GM18519 (cell line): ENCODE results near the gene C22orf23.

Experiments used
- ATAC-seq: cut with Tn5 transposase; IDR thresholded peaks from one replicate; pipeline ENCODE4 v1.9.1; 2021; ENCODE audit warnings: mild to moderate bottlenecking, moderate library complexity; ENCODE audit not compliant: unreplicated experiment, low FRiP score

The C22orf23 gene

GRCh38 chr22:37927637-37927936, 25.8 kb downstream of the C22orf23 start:
- ATAC-seq: no peak

DNA sequence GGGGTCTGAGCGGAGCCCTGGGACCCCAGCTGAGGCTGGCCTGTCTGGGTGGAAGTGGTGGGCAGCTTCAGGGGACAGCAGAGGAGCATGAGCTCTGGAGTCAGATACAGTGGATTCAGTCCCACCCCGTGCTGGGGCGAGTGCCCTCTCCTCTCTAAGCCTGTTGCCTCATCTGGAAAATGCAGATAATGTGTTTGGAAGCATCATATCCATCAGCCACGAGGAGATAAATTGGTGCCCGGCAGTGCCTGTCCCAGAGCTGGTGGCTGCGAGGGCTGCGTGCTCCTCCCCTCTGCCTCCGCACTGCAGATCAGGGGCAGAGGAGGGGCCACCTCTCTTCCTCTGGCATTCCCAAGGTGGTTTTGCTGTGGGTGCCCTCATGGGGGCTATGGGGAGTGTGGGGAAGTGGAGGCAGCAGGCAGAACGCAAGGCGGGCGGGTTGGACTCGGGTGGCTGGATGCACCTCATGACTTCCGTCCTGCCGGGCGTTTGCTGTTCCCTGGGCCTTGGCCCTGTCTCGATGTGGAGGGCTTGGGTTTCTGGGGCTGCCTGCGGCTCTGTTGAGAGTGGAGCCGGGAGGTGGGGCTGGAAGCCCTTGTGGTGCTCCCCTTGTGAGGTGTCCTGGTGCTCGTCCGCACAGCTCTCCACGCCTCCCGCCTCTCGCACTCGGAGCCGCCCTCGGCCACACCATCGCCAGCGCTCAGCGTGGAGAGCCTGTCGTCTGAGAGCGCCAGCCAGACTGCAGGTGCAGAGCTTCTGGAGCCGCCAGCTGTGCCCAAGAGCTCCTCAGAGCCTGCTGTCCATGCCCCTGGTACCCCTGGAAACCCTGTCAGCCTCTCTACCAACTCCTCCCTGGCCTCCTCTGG, 26.4 kb downstream of the C22orf23 start:
- ATAC-seq: no peak

DNA sequence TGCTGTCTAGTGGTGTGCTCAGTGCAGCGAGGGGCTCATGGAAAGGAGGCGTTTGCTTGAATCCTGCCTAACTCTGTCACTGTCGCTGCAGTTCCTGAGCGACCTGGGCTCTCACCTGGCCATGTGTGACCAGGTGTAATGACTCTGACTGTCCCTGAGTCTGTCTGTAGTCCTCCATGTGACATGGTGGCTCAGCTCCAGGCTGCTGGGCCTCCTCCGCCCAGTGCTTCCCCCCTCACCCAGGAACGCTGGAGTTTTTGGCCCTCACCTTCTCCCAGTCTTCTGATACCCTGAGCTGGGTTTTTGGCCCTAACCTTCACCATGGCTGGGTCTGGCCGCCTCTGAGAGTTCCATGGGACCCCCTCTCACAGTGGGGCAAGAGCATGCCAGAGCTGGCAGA, 27.0 kb downstream of the C22orf23 start:
- no peak for ATAC-seq

GRCh38 chr22:37925767-37926166, 27.6 kb downstream of the C22orf23 start:
- no peak for ATAC-seq

GRCh38 chr22:37925330-37925729, 28.1 kb downstream of the C22orf23 start:
- no peak for ATAC-seq

DNA sequence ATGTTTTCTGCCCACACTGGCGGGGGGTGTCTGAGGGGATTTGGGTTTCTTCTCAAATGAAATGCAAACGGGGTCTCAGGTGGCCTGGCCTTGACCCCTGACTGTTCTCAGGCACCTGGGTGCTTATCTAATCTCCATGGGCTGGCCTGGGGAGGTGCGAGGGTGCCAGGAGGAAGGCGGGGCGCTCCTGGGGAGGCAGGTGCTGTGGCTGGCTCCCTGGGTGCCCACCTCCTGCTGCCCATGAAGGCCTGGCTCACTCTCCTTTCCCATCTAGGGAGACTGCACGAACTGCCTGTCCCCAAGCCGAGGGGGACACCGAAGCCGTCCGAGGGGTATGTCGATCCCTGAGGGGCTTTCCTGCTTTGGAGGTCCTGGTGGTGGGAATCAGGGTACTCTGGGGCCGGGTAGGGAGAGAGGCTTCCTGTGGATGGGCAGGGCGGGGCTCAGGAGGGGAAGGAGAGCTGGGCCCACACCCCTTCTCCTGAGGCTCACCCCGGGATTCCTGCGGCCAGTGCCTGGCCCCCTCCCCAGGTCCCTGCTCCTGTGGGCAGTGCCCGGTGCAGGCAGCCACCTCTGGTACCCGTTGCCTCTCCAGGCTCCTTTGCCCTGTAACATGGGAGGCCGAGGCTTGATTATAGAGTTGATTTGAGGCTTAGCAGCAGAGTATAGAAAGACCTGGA, 28.9 kb downstream of the C22orf23 start:
- no peak for ATAC-seq

DNA sequence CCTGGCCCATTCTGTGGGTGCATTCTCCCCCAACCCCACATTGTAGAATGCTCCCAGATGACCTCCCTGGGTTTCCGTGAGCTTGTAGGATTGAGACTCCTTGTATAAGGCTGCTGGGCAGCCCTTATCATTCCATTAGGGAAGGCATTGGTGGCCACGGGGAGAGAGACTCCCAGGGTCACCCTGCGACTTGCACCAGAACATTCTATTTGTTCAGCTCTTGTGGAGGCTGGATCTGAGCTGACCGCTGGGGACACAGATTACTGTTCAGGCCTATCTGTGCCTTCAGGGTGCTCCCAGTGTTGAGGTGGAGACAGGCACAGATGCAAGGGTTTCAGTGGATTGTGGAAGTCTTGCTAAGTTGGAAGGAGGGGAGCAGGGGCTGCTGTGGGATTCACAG, 29.5 kb downstream of the C22orf23 start:
- no peak for ATAC-seq

DNA sequence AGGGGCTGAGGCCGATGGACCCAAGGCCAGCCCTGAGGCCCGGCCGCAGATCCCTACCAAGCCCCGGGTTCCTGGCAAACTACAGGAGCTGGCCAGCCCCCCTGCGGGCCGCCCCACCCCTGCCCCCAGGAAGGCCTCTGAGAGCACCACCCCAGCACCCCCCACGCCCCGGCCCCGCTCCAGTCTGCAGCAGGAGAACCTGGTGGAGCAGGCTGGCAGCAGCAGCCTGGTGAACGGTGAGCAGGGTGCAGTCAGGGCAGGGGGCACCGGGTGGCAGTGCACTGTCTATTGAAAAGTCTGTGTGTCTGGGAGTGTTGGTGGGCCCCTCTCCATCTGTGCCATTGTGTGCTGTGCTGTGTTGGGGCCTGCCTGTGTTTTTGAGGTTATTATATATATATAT, 31.2 kb downstream of the C22orf23 start:
- no peak for ATAC-seq

DNA sequence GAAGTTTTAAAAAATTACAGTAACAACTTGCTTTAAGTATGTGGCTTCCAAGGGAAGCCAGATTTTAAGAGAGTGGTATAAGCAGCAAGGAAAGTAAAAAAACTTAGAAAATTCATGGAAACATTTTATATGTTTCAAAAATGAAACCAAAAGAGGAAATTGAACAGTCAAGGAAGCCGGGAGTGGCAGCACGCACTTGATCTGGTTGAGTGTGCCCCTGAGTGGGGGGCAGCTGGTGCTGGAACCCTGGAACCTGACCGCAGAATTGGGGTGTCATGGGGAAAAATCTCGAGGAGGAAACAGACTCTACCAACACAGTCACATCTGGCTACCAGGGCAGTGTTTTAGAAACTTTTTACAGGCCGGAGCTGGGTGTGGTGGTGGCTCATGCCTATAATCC, 33.3 kb downstream of the C22orf23 start:
- ATAC-seq: no peak

DNA sequence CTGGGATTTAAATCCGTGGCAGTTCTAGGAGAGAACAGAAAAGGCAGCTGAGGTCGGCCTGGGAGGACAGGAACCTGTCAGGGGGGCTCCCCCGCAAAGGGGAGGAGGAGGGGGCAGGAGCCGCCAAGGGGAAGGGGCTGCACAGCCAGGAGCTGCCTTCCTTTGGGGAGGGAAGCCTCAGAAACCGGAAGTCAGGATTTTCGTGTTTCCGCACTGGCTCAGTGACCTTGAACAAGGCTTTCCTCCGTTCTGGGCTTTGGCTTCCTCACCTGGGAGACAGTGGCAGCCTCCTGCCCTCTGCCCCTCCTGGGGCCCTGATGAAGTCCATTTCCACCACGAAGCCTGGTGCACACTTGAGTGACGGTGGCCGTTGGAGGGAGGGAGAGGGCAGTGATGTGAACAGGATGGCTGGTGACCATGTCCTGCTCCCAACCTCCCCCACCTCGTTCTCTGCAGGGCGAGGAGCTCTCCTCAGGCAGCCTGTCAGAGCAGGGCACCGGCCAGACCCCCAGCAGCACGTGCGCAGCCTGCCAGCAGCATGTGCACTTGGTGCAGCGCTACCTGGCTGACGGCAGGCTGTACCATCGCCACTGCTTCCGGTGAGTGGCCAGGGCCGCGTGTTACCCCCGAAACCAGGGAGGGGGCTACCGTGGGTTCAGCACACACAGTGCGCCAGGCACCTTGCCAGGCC, 34.7 kb downstream of the C22orf23 start:
- no peak for ATAC-seq

DNA sequence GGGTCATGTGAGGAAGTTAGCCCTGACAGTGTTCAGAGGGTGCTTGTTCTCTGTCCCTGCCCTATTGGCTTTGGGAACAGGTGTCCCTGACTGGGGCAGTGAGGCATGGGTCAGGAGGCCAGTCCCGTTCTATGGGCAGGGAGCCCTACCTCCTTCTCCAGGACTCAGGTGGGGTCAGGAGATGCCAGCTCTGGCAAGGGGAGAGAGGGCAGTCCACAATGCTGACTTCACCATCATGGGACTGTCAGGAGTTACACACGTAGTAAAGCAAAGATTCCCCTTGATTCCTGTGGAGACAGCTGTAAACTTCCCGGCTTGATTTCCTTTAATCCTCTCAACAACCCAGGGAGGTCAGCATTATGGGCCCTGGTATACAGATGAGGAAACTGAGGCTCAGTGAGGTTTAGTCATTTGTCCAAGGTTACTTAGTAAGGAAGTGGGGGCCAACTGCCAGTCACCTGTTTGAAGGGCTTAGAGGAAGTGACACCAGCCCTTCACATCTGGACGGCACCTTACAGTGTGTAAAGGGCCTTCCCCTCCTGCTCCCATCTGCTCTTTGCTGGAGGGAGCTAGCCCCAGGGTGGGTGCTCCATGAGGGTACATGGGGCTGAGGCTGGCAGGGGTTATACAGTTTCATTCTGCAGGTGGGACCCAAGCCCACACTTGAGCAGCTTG, 35.4 kb downstream of the C22orf23 start:
- ATAC-seq: no peak

DNA sequence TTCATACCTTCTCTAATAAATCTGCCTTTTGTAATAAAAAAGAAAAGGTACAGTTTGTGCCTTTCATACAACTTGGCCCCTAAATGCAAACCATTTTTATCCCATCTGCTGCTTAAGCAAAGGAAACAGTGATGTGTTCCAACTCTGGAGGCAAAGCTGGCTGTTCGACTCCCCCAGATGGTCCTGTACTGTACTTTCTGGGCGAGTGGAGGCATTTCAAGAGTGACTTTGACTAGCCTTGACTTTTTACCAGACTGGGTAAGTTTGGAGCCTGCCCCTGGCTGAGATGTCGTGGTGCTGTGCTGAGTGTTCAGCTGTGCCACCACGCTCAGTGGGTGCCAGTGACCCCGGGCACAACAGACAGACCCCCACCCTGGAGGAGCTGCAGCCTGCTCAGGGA, 37.1 kb downstream of the C22orf23 start:
- ATAC-seq: no peak

- no peak for ATAC-seq
Measured at GRCh38 chr22:37913233-37913721, 40.1 kb downstream of the C22orf23 start.

GRCh38 chr22:37912171-37912570, 41.2 kb downstream of the C22orf23 start:
- ATAC-seq: no peak

GRCh38 chr22:37911697-37912096, 41.7 kb downstream of the C22orf23 start:
- no peak for ATAC-seq

DNA sequence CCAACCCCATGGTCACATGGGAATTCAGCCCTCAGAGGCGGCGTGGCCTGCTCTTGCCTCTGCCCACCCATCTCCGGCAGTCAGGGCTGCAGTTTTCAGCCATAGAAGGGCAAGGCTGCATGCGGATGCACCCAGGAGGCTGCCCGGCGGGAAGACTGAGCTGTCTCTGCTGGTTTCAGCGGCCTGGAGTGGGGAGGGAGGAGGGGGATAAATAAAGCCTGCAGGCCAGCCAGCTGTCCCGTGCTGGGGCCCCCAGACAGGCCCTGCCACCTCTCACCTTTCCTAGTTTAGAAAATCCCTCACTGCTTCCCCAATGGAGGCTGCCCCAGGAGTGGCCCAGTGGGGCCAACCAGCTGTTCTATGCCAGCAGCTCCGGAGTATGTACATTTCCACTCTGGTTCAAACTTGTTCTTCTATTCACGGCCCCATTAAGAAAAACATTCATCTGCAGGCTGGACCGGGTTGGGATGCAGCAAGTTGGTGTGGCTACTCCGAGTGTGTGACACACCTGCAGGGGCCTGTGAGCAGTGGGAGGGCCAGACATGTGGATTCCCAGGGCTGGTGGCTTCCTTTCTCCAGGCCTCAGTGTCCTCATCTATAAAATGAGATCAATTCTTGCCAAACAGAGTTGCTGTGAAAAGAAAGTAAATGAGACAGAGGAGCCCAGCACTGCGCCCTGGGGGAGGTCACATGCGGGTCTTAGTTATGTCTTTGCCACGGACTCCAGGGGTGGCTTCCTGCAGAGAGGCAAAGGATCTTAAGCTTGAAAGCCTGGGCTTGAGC, 42.3 kb downstream of the C22orf23 start:
- no peak for ATAC-seq

- no peak for ATAC-seq
Measured at GRCh38 chr22:37909766-37910165, 43.6 kb downstream of the C22orf23 start.

DNA sequence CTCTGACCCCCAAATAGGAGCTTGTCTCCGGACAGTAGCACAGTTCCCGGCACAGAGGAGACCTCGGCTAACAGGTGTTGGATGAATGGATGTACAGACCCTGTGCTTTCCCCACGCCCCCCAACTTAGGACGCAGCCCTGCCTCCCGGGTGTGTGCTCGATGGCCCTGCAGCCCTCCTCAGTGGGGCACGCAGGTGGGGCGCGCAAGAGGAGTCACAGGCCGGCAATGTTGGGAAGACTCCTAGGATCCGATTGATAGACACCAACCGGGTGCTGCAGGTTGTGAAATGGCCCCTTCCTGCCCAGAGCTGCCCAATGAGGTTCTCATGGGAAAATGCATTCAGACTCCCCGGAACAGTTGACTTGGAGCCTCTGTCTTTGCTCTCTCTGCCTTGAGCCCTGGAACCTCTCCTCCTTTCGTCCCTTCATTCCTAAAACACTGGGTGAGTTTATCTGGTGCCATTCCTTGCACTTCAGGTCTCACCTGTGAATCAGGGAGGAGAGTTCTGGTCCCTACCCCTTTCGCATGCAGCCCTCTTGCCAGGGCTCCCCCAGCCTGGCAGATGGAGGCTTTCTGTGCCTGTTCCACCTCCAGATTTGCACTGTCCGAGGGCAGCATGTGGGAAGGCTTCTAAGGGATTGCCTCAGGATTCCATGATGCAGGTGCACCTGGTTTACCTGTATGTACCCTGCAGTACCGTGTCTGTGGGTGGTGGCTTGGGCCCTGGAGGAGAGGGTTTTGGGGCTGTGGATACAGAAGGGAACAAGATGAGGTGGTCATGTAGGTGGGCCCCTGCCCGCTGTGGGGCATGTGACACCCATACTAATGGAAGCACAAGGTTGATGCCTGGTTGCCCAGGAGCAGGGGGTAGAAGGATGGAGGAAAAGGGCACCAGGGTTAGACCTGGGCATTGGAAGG, 46.1 kb downstream of the C22orf23 start:
- ATAC-seq: no peak

DNA sequence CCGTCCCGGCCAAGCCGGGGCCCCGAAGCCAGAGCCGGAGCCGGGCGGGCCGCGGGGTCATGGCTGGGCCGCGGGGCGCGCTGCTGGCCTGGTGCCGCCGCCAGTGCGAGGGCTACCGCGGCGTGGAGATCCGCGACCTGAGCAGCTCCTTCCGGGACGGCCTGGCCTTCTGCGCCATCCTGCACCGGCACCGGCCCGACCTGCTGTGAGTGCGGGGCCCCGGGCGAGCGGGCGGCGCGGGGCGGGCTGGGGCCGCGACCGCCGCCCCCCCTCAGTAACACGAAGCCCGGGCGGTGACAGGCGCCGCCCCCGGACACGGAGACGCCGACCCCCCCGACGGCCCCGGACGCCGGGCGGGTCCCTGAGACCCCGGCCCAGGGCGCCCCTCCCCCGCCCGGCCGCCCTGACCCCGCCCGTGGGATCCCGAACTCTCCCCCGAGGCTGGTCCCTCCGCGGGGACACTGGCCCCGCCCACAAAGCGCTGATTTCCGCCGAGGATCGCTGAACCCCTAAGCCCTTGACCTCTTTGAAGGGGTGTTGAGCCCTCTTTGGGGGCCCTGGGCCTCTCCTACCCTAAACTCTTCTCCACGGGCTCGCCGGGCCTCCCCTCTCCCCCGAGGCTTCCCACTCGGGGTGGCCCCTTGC, 46.9 kb downstream of the C22orf23 start:
- ATAC-seq: peak; percentile 14
